Ammon's horn (tissue), 1 donor: ENCODE data around the gene PGLYRP1.

Experiments used
- DNase-seq: peaks from one replicate; pipeline ENCODE4 v3.0.0-alpha.2; 2016; ENCODE audit warnings: low spot score

Gene PGLYRP1

DNA sequence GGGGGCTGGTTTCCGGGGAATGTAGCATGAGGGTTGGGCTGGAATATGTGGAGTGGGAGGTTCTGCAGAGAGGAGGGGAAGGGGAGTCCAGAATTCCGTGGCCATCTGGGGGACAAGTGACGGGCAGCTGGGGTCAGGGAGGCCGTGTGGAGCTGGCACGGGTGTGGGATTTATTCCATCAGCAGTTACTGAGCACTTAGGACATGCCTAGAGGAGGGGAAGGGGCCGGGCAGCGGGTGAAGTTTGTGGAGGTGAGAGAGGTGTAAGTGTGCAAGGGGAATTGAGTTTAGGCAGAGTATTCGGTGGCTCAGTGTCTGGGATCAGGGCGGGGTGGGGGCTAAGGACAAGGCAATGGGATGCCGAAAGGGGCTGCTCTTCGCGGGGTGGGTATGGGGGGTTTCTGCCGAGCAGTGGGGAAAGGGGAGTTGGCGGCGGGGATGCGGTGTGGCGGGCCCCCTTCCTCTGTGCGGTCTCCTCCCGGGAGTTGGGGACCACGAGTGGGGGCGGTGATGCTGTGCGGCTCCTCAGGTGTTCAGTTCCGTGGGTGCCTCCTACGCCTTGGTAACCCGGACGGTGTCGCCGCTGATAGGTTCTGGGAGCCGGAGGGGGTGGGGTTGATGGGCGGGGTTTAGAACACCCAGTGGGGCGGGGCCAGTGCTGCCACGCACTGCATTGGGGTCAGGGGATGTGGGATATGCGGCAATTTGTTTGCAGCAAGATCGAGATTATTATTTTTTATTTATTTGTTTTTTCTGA lies 22.2 kb downstream of the PGLYRP1 start:
- DNase-seq = peak; percentile 75

DNA sequence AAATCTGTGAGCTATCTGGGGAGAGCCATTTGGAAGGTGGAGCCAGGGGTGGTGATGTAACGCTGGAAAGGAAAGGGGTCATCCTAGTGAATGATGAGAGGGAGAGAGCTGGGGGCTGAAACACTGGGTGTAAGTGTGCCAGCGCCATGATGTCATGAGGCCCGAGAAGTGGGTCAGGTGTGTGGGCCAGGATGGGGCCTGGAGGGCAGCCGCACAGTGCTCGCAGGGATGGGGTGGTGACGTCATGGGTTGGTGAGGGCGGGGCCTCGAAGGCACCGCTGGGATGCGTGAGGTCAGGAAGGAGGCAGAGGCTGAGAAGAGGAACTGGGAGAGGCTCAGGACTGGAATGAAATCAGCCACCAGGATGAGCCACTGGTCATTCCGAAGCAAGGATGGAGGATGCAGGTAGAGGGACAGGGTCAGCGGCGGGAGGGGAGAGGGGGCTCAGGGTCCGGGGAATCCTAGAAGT lies 23.2 kb downstream of the PGLYRP1 start:
- peak; percentile 57 for DNase-seq

DNA sequence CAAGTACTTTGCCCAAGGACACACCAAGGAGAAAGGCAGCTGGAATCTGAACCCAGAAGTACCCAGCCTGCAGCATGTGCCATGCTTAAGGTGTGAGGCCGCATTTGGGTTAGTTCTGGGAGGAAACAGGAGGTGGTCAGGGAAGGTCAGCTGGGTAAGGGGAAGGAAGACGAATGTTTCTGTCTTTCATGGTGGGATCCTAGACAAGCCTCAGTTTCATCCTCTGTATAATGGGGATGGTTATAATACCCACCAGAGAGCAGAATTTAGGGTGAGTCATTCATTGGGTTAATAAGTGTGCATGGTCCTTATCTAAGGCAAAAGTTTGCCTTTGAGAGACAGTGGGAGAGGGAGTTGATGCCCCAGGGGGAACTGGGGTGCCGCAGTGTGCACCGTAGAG lies 24.0 kb downstream of the PGLYRP1 start:
- no peak for DNase-seq

DNA sequence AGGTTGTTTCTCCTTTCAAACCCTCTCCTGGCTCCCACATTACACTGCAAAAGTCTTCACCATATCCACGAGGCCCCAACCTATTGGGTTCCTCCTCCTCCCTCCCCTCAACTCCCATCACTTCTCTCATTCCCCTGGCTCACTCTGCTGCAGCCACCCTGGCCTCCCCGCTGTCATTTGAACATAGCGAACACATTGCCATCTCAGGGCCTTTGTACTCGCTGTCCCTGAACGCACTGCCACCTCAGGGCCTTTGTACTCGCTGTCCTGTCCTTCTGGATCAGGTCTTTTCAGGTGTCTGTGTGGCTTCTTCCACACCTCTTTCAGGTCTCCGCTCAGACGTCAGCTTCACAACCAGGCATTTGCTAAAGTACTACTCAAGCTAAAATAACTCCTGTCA lies 25.9 kb downstream of the PGLYRP1 start:
- no peak for DNase-seq

DNA sequence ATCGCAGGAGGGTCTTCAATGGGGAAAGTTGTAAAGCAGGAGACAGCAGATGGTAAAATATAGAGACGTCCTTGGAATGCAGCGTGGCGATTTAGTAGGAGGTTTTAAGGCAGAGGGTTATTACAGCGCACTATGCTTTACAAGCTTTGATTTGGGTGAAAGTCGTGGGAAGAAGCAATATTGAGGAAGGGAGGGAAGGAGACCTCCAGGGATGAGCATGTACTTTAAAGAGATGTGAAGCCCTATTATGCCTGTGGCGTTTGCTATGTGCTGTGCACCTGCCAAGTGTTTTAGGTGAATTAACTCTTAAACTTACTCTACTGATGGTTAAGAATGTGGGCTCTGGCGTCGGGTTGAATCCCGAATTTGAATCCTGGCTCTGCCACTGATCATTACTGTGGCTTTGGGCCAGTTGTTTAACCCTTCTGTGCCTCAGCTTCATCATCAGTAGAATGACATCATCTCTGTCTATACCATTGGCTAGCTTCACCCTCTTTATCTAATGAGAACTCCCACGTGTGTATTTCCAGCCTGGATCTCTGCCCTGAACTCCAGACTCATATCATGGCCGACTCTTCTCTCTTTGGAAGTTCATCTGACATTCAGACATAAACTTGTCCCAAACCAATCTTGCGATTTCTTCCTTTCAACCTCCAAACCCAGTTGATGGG lies 27.0 kb downstream of the PGLYRP1 start:
- no peak for DNase-seq

DNA sequence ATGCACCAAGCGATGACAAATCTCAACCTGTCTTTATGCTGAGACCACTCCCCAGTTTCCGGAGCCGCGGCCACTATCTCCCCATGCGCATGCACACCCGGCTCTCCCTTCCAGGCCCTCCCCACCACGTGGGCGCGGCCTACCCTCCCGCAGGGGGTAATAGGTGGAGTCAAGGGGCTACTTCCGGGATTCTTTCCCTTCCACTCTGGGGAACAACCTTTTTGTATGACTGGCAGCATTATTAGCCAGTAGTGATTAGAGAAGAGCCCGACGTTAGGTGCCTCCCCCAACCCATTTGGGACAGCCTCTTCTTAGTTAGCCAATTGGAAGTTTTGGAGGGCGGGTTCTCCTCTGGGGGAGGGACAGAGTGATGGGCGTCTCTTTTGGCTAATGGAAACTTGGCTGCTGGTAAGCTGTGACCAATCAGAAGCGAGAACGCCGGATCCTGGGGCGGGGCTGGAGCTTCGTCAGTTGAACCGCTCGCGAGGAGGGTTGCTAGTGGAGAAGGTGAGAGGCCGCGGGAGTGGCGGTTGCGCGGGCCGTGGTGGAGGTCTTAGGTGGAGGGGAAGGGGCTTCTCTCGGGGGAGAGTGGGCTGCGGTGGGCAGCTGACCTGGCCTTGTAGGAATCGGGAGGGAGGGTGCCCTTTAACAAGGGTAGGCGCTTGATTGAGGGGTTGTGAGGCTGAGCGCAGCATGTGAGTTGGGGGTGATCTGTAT lies 27.7 kb downstream of the PGLYRP1 start, which contains the start of gene CCDC61:
CCDC61 (plus strand) TSS at position 470 of the 717 bp plus-strand sequence. CDS start 7,552 bp downstream, outside the sequence.
- peak; percentile 99 for DNase-seq

DNA sequence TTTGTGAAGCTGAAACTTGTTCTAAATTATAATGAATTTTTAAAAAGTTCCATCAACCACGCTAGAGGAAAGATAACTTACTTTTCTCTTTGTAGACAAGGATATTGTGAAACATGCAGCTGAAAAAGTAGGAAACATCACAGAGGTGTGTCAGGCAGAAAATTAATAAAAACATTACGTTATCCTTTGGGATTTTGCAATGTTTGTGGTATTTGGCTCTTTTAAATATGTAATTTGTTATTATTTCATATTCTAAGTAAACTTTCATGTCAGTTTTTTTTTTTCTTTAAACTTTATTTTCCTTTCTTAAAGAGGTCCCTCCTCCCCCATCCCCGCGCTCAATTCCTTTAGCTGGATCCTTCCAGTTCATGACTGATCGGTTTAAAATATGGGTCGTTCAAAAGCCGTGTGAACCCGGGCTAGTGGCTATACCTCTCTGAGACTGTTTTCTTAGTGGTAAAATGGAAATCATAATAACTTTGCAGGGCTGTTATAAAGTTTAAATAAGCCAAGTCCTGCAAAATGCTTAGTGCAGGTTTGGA lies 28.3 kb downstream of the PGLYRP1 start:
- no peak for DNase-seq

DNA sequence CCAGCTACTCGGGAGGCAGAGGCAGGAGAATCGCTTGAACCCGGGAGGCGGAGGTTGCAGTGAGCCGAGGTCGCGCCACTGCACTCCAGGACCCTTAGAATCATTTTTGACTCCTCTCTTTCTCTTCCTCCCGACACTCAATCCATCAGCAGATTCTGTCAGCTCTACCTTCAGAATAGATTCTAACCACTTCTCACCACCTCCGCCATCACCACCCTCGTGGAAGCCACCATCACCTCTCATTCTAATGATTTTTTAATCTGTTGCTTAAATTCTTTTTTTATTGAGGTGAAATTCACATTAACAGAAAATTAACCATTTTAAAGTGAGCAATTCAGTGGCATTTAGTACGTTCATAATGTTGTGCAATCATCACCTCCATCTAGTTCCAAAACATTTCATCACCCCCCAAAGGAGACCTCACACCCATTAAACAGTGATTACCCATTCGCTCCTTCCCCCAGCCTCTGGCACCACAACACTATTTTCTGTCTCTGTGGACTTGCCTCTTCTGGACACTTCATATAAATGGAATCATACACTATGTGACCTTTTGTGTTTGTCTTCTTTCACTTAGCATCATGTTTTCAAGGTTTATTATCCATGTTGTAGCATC lies 32.6 kb downstream of the PGLYRP1 start:
- no peak for DNase-seq

DNA sequence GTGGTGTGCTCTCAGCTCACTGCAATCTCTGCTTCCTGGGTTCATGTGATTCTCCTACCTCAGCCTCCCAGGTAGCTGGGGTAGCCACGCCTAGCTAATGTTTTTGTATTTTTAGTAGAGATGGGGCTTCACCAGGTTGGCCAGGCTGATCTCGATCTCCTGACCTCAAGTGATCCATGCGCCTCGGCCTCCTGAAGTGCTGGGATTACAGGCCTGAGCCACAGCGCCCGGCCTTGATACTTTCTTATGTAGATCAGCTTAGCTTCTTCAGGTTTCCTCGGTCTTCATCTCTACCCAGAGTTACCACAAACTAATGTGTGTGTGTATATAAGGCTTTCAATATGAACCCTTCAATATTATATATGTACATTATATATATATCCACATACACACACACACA lies 37.5 kb downstream of the PGLYRP1 start:
- no peak for DNase-seq

DNA sequence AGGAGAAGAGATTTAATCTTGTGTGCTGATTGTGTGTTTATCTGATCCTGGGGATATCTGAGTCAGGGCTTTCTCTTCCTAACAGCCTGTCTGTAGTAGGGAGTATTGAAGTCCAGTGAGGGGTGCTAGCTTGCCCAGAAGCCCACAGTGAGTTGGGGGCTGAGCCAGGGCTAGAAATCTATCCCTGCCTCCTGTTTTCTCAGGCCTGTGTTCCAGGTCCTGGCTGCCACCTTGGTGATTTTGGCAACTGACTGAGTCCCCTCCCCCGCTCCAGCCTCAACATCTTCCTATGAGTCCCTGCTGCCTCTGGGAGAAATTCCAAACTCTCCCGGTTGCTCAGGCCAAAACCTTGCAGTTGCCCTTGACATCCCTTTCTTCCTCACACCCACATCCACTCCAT lies 41.5 kb downstream of the PGLYRP1 start:
- DNase-seq = peak; percentile 39

DNA sequence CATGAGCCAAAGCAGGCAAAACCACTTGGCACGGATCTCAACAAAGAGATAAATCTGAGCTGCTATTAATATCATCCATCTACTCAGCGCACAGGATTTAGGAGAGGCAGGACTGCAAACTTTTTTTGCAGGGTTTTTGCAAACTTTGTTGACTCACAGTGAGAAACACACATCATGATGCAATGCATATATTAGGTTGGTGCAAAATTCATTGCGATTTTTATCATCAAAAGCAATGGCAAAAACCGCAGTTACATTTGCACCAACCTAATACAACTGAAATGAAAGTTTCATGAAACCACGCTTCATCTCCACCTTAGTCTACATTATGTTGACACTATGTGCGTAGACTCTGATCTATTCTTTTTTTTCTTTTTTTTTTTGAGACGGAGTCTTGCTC lies 44.7 kb downstream of the PGLYRP1 start:
- no peak for DNase-seq

DNA sequence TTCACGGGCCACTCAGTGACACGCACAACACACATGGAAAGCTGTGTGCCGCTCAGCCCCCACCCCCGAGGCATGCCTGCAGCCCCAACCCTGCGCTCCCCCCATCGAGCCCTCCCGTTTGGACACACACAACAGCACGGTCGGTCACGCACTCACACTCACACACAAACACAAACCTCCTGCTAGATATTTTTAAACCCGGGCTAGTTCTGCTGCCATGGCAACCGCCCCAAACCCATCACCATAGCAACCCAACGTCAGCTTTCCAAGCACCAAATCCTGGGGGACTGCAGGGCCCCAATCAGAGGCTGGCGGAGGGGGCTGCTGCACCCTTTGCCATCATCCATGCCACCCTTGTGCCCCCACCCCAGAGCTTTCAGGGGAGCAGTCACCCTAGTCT lies 46.7 kb downstream of the PGLYRP1 start:
- DNase-seq = peak; percentile 83

DNA sequence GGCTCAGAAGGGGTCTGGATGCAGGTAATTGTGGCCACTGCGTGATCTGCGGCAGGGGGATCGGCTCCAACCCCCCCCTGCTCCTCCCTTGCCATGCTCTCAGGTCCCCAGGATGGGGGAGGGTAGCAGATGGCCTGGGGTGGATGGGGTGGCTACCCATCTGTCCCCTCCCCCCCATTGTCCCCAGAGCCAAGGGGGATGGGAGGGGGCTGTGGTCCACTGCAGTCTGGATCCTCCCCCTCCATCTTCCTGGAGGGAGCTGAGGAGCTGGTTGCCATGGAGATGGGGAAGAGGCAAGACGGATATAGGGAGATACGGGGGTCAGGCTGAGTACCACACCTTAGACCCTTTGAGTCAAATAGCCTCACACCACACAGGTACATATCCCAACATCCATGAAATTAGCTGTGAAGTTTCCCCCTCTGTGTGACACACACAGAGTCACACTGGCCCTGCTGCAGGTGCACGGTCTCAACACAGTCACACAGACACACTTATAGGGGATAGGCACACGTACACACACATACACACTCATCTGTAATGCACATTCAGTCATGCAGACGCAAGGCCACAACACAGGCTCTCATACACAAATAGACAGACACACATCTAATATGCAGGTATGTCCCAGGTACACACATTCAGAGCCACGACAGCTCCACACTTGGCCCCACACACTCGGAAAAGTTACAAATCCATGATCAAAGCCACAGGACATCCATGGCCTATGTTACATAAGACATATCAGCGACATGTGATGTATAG lies 47.4 kb downstream of the PGLYRP1 start:
- no peak for DNase-seq

DNA sequence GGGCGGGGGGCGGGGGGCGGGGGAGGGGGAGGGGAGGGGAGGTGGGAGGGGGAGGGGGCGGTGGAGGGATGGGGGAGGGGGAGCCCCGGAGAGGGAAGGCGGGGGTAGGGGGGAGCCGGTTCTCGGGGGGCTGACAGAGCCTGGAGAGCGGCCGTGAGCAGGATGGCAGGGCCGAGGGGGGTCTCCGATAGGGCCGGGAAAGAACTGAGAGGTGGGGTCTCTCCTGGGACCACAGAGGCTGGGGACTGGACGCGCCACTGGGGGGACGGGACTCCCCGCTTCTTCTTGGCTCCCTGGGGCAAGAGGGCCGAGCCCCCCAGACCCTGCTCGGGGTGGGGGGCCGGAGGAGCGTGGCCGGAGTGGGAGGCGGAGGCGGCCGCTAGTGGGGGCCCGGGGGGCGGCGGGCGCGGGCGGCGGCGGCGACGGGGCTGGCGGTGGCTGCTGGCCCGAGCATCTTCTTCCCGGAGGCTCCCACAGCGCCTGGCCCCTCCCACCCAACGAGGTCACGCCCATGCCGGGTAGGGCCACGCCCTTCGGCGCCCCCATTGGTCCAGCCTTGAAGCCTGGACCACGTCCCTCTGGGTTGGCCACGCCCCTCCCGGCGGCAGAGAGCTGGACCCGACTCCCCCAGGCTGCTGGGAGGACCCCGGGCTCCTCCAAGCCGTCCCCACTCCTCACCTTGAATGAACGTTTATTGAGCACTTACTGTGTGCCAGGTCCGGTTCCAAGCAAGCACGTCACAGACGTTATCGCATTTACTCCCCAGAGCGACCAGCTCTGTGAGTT lies 49.1 kb downstream of the PGLYRP1 start, which contains the start of gene NOVA2:
NOVA2 (minus strand) TSS at position 313 of the 786 bp plus-strand sequence. CDS start 514 bp downstream, outside the sequence.
- DNase-seq = peak; percentile 95

DNA sequence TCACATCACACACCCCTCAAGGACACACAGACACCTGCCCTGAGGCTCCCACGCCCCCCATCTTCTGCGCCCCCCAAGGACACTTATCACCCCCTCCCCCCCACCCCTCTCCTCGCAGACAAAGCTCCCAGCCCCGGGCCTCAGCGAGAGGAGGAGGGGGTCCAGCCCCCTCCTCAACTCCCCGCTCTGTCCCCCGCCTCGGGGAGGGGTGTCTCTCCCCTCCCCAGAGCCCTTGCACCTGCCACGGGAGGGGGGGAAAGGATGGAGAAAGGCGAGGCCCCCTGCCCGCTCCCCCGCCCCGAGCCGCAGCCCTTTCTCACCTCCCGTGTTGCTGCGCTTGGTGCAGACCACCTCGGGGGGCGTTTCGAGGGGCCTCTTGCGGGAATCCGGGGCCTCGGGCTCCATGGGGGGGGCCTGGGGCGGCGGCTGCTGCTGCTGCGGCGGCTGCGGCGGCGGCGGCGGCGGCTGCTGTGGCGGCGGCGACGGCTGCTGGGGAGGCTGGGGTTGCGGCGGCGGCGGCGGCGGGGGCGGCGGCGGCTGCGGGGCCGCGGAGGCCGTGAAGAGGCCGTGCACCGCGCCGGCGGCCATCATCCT lies 49.8 kb downstream of the PGLYRP1 start:
- no peak for DNase-seq

DNA sequence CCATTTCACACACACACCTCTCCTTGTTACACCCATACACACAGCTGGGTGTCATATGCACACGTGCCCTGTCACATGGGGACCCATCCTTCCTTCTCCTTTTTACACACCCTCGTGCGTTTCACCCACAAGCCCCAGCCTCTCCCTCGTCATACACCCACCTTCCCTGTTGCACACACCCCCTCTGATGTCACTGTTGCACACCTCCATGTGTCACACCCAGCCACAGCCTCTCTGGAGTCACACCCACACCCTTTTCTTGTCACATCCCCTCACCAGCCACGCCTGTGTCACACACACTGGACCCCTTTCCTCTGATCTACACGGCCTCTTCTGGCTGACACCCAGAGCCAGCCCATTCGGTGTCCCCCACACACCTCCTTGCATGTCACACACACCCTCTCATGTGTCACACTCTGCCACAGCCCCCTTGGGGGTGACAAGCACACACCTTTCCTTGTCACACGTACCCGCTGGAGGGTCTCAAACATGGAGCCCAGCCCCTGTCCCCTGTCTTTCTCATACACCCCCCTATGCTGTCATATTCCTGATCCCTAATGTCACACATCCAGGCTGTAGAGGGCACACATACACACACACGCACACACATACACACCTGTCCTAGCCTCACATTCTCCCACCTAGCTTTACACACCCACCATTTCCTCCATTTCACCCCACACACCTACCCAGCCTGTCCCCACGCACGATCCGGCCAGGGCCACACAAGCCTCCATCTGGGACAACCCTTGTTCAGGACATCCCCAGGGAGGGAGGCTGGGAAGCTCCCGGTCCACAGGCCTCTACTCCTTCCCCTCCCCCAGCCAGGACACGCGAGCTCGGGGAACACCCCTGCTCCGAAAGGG lies 50.5 kb downstream of the PGLYRP1 start:
- DNase-seq = peak; percentile 53

DNA sequence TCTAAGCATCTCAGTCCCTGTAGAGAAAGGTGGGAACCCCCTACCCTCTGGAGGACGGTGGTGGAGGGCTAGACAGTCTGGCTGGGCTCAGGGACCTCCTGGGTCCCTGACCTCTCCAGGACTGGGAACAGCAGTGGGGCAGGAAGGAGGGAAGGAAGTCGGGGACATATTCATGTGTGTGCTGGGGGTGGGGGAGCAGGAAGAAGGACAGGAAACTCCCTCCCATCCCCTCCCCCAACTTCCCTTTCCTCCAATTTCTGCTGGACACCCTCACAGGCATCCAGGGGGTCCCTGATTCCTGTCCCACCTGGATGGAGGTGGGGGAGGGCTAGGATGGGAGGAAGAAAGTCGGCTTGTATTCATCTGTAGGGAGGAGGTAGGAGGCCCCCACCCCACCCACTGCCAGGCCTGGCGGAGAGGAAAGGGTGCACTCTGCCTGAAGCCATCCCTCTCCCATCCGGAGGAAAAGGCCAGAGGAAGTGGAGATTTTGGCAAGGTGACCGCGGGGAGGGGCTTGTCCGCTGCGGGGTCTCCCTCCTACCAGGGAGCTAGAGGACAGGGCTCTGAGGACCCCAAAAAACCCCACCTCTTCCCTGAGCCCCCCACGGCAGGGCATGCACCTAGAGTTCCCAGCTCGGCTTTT lies 51.5 kb downstream of the PGLYRP1 start:
- no peak for DNase-seq

DNA sequence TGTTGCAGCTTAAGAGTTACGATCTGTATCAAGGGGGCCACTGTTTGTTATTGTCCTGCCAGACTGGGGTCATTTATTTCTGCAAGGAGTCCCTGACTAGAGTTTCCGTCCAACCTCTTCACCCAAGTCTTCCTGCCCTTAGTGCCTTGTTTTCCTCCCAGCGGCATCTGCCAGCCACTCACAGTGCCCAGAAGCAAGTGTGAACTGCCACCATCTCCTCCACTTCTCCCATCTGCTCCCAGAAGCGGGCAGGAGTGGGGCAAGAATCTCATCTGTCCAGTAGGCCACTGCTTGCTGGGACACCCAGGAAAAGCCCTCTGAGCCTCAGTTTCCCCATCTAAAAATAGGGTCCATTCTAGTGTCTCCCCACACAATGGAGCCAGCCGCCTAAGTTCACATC lies 53.2 kb downstream of the PGLYRP1 start:
- no peak for DNase-seq
